ENCODE measurements around the gene CDH4.

- TF ChIP-seq POLR2A (IDR thresholded peaks at IDR 0.05) = no peak
- TF ChIP-seq, protein P1, sequence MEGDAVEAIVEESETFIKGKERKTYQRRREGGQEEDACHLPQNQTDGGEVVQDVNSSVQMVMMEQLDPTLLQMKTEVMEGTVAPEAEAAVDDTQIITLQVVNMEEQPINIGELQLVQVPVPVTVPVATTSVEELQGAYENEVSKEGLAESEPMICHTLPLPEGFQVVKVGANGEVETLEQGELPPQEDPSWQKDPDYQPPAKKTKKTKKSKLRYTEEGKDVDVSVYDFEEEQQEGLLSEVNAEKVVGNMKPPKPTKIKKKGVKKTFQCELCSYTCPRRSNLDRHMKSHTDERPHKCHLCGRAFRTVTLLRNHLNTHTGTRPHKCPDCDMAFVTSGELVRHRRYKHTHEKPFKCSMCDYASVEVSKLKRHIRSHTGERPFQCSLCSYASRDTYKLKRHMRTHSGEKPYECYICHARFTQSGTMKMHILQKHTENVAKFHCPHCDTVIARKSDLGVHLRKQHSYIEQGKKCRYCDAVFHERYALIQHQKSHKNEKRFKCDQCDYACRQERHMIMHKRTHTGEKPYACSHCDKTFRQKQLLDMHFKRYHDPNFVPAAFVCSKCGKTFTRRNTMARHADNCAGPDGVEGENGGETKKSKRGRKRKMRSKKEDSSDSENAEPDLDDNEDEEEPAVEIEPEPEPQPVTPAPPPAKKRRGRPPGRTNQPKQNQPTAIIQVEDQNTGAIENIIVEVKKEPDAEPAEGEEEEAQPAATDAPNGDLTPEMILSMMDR (IDR thresholded peaks at IDR 0.05) = no peak
Observed at GRCh38 chr20:61877776-61878477, 625.9 kb downstream of the CDH4 start.

All from sigmoid colon (tissue), 3 donors.